ENCODE results near the gene MMP1. TPM values are rescaled to one million over a fixed set of nuclear protein-coding genes. Genes with fewer than 3 reads are reported as not detected.

The MMP1 gene
- total RNA-seq, 1 experiment from 2014 or later: not detected

GRCh38 chr11:102830001-102830727 is 32.2 kb upstream of the MMP1 start:
- DNase-seq (ENCODE audit: low spot score): no peak
- peaks cover 8% of the 10 kb centered on the region for H3K9me3 Mint-ChIP-seq
- H3K4me3 Mint-ChIP-seq: no peak overlapping the region
- peaks cover 22% of the 10 kb centered on the region for H3K36me3 Mint-ChIP-seq
- ChIA-PET POLR2A (no interaction called here), CTCF (interaction anchor here (1.0 to 1.8 kb wide), 8 partner anchors 10 to 205 kb away, joined by 3 to 9 read pairs (median 4); partner anchors contain the start of gene MMP3)
- TF ChIP-seq NR2C2 (CRISPR knock-in tag; IDR thresholded peaks at IDR 0.05) (no peak), ZNF121 (CRISPR knock-in tag; IDR thresholded peaks at IDR 0.05) (no peak)
- H3K4me1 Mint-ChIP-seq: peaks cover 16% of the 10 kb centered on the region
- no peak for ATAC-seq
- peaks cover 4% of the 10 kb centered on the region; the same call in 1 of the 2 replicates for H3K27me3 Mint-ChIP-seq (ENCODE audit: low read depth)
- no peak overlapping the region for H3K27ac Mint-ChIP-seq

GRCh38 chr11:102829316-102830000 is 31.5 kb upstream of the MMP1 start:
- POLR2A ChIA-PET: no interaction called here
- DNase-seq (ENCODE audit: low spot score) (no peak), ATAC-seq (peak; percentile 34; the same call in 1 of the 2 replicates)
- TF ChIP-seq OVOL2 (CRISPR knock-in tag; IDR thresholded peaks at IDR 0.05; ENCODE audit: borderline replicate concordance) (no peak), TCF7 (CRISPR knock-in tag; IDR thresholded peaks at IDR 0.05; ENCODE audit: low read depth) (no peak), ZNF232 (CRISPR knock-in tag; IDR thresholded peaks at IDR 0.05) (no peak), ZSCAN18 (CRISPR knock-in tag; IDR thresholded peaks at IDR 0.05) (no peak)
- no peak overlapping the region for H3K4me3 Mint-ChIP-seq
- peaks cover 8% of the 10 kb centered on the region for H3K9me3 Mint-ChIP-seq
- H3K27ac Mint-ChIP-seq: no peak overlapping the region
- peaks cover 4% of the 10 kb centered on the region; the same call in 1 of the 2 replicates for H3K27me3 Mint-ChIP-seq (ENCODE audit: low read depth)
- CTCF ChIA-PET: interaction anchor here (1.0 to 1.5 kb wide), 5 partner anchors 11 to 111 kb away, joined by 3 to 7 read pairs (median 4); no protein-coding TSS in a partner anchor
- H3K36me3 Mint-ChIP-seq: peaks cover 25% of the 10 kb centered on the region
- H3K4me1 Mint-ChIP-seq: peaks cover 11% of the 10 kb centered on the region

GRCh38 chr11:102824556-102824955 is 26.6 kb upstream of the MMP1 start:
- POLR2A ChIA-PET: no interaction called here
- Mint-ChIP-seq H3K9me3 (peaks cover 8% of the 10 kb centered on the region), H3K4me1 (peaks cover 5% of the 10 kb centered on the region), H3K36me3 (peaks cover 25% of the 10 kb centered on the region), H3K27me3 (ENCODE audit: low read depth) (no peaks in the 10 kb centered on the region), H3K4me3 (no peak overlapping the region), H3K27ac (no peak overlapping the region)
- CTCF ChIA-PET: no interaction called here
- ATAC-seq: no peak
- DNase-seq (ENCODE audit: low spot score): no peak
- TF ChIP-seq ZBTB21 (CRISPR knock-in tag; IDR thresholded peaks at IDR 0.05; ENCODE audit: borderline replicate concordance): no peak
- no peak for TF ChIP-seq CREM (CRISPR knock-in tag; IDR thresholded peaks at IDR 0.05)
- no peak for TF ChIP-seq TEAD1 (CRISPR knock-in tag; IDR thresholded peaks at IDR 0.05)
- TF ChIP-seq ZNF219 (CRISPR knock-in tag; IDR thresholded peaks at IDR 0.05; ENCODE audit: borderline replicate concordance): no peak
- TF ChIP-seq MYBL2 (CRISPR knock-in tag; IDR thresholded peaks at IDR 0.05): no peak
- no peak for TF ChIP-seq NFE2L1 (CRISPR knock-in tag; IDR thresholded peaks at IDR 0.05)
- no peak for TF ChIP-seq IRF2 (CRISPR knock-in tag; IDR thresholded peaks at IDR 0.05; ENCODE audit: borderline replicate concordance, low read depth)
- TF ChIP-seq HMGA2 (CRISPR knock-in tag; IDR thresholded peaks at IDR 0.05): no peak
- TF ChIP-seq NFATC4 (CRISPR knock-in tag; IDR thresholded peaks at IDR 0.05): no peak
- no peak for TF ChIP-seq ERG (CRISPR knock-in tag; IDR thresholded peaks at IDR 0.05)
- TF ChIP-seq PREB (CRISPR knock-in tag; IDR thresholded peaks at IDR 0.05; ENCODE audit: borderline replicate concordance): no peak
- no peak for TF ChIP-seq ATF3 (CRISPR knock-in tag; conservative IDR thresholded peaks at IDR 0.05)
- no peak for TF ChIP-seq E2F1 (CRISPR knock-in tag; IDR thresholded peaks at IDR 0.05)
- TF ChIP-seq ATF2 (CRISPR knock-in tag; IDR thresholded peaks at IDR 0.05; ENCODE audit: borderline replicate concordance, low read depth): no peak

Data from WTC11 (cell line).